Peyer's patch (tissue), 4 donors: ENCODE data around the gene NTNG2. TPM values are rescaled to one million over a fixed set of nuclear protein-coding genes. Genes with fewer than 3 reads are reported as not detected.
A peak's percentile ranks its signal among the peaks of the same experiment; 100 is the strongest.

Experiments
- DNase-seq, 3 donors: peaks; one replicate each; pipeline ENCODE4 v3.0.0-alpha.2; 2017 to 2019
- H3K27ac ChIP-seq, 4 donors: fragments of 200-600 bp; sonication (generic); one replicate each; pipeline ENCODE4 v1.5.1; 2016 to 2019
- H3K27me3 ChIP-seq, 2 donors: fragments of 200-600 bp; sonication (generic); one replicate each; pipeline ENCODE4 v1.5.1; 2019
- H3K36me3 ChIP-seq, 3 donors: fragments of 200-600 bp; sonication (generic); one replicate each; pipeline ENCODE4 v1.5.1; 2016 to 2019
- H3K4me1 ChIP-seq, 4 donors: fragments of 200-600 bp; sonication (generic); one replicate each; pipeline ENCODE4 v1.5.1; 2016 to 2019
- H3K4me3 ChIP-seq, 4 donors: fragments of 200-600 bp; sonication (generic); 1 replicate in 3 of 4; 2 replicates in 1 of 4; pipeline ENCODE4 v1.5.1; 2016 to 2019; ENCODE audit warnings: mild to moderate bottlenecking in 1 of 4
- H3K9me3 ChIP-seq, 4 donors: fragments of 200-600 bp; sonication (generic); one replicate each; pipeline ENCODE4 v1.5.1; 2016 to 2019; ENCODE audit warnings: mild to moderate bottlenecking in 1 of 4
- POLR2A ChIP-seq, 2 donors: fragments of 450-650 bp; IDR thresholded peaks; one replicate each; pipeline ENCODE4 v1.5.1; 2017; ENCODE audit warnings: antibody characterized with exemption in 2 of 2, mild to moderate bottlenecking in 2 of 2, moderate library complexity in 2 of 2
- total RNA-seq, 4 donors: library from RNA; depleted of rRNA; stranded (reverse); fragments of >200 nt; gene quantifications; one replicate each; pipeline ENCODE4 v1.1.0, GENCODE V29; 2016
- TF ChIP-seq, protein P1 (sequence below), 6 experiments: fragments of 450-650 bp in 4 of 6; fragments of 200-600 bp in 2 of 6; sonication (generic) in 1 of 6; IDR thresholded peaks; one replicate each; pipeline ENCODE4 v1.5.1; 2017 to 2019; ENCODE audit warnings: antibody characterized with exemption in 6 of 6, mild to moderate bottlenecking in 3 of 6, moderate library complexity in 1 of 6

The NTNG2 gene
- total RNA-seq, 4 donors from 2014 or later = 0.18 to 9.1 (median 1.0) TPM

- Histone ChIP-seq H3K36me3 (no peaks in the 10 kb centered on the region), H3K9me3 (no peaks in the 10 kb centered on the region), H3K27me3 (no peaks in the 10 kb centered on the region), H3K27ac (peak overlapping the region; percentile 10 to 84 (median 32)), H3K4me3 (peak overlapping the region; percentile 44 to 93 (median 75)), H3K4me1 (peaks cover 0 to 21% (median 8%) of the 10 kb centered on the region in 4 donors)
- DNase-seq = peak in 2 of 3 donors; percentile 75 to 78
- TF ChIP-seq, protein P1, sequence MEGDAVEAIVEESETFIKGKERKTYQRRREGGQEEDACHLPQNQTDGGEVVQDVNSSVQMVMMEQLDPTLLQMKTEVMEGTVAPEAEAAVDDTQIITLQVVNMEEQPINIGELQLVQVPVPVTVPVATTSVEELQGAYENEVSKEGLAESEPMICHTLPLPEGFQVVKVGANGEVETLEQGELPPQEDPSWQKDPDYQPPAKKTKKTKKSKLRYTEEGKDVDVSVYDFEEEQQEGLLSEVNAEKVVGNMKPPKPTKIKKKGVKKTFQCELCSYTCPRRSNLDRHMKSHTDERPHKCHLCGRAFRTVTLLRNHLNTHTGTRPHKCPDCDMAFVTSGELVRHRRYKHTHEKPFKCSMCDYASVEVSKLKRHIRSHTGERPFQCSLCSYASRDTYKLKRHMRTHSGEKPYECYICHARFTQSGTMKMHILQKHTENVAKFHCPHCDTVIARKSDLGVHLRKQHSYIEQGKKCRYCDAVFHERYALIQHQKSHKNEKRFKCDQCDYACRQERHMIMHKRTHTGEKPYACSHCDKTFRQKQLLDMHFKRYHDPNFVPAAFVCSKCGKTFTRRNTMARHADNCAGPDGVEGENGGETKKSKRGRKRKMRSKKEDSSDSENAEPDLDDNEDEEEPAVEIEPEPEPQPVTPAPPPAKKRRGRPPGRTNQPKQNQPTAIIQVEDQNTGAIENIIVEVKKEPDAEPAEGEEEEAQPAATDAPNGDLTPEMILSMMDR (IDR thresholded peaks at IDR 0.05) = no peak
- no peak for TF ChIP-seq POLR2A (IDR thresholded peaks at IDR 0.05)
These were observed 80.2 kb downstream of the NTNG2 start for GRCh38 chr9:132241840-132242620.

DNA sequence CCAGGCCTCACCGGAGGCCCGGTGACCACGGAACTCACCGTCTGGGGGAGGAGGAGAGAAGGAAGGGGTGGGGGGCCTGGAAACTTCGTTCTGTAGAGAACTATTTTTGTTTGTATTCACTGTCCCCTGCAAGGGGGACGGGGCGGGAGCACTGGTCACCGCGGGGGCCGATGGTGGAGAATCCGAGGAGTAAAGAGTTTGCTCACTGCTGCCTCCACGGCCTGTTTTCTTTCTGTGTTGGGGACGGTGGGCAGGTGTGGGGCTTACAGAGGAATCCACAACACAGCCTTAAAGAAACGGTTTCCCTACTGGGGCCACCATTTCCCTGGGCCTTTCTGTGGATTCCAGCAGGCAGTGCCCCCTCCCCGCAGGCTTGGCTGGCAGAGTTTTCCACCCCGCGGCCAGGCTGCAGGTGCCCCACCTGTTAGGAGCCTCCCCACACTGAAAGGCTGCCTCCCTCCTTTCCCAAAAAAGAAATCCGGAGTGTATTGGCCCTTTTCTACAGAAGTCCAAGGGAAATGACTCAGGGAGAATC lies 80.8 kb downstream of the NTNG2 start:
- Histone ChIP-seq H3K4me1 (peaks cover 0 to 21% (median 8%) of the 10 kb centered on the region in 4 donors), H3K4me3 (peak overlapping the region; percentile 44 to 93 (median 75)), H3K27me3 (no peaks in the 10 kb centered on the region), H3K36me3 (no peaks in the 10 kb centered on the region), H3K9me3 (no peaks in the 10 kb centered on the region), H3K27ac (peak overlapping the region in 2 of 4 donors; percentile 30 to 84)
- DNase-seq = peak in 1 of 3 donors; percentile 33
- TF ChIP-seq POLR2A (IDR thresholded peaks at IDR 0.05) = no peak
- TF ChIP-seq, protein P1 (IDR thresholded peaks at IDR 0.05) = no peak

- Histone ChIP-seq H3K9me3 (no peaks in the 10 kb centered on the region), H3K27me3 (no peaks in the 10 kb centered on the region), H3K36me3 (no peaks in the 10 kb centered on the region), H3K4me1 (peaks cover 0 to 21% (median 8%) of the 10 kb centered on the region in 4 donors), H3K27ac (no peak overlapping the region), H3K4me3 (no peak overlapping the region)
- no peak for DNase-seq
- TF ChIP-seq, protein P1 (IDR thresholded peaks at IDR 0.05) = no peak
- no peak for TF ChIP-seq POLR2A (IDR thresholded peaks at IDR 0.05)
These were observed 81.6 kb downstream of the NTNG2 start for GRCh38 chr9:132243156-132244074.

GRCh38 chr9:132244582-132245455 lies 83.0 kb downstream of the NTNG2 start:
- H3K36me3 ChIP-seq = no peaks in the 10 kb centered on the region
- H3K4me1 ChIP-seq = peaks cover 0 to 21% (median 8%) of the 10 kb centered on the region in 4 donors
- no peak overlapping the region for H3K4me3 ChIP-seq
- no peaks in the 10 kb centered on the region for H3K9me3 ChIP-seq
- H3K27me3 ChIP-seq = no peaks in the 10 kb centered on the region
- TF ChIP-seq POLR2A (IDR thresholded peaks at IDR 0.05) = no peak
- TF ChIP-seq, protein P1 (IDR thresholded peaks at IDR 0.05) = no peak
- no peak overlapping the region for H3K27ac ChIP-seq
- DNase-seq = no peak

DNA sequence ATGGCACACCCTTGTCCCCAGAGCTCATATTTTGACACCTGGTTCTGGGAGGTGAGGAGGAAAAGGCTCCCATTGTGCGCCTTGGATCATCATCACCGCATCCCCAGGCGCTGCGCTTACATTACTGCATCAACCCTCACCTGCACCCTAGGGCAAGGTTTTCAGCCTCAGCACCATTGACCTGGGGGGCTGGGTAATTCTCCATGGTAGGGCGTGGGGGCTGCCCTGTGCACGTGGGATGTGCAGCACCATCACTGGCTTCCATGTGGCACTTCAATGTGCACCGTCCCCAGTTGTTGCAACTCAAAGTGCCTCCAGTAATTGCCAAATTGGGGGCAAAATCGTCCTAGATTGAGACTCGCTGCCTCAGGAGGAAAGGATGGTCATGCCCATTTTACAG lies 83.6 kb downstream of the NTNG2 start:
- DNase-seq = no peak
- Histone ChIP-seq H3K9me3 (no peaks in the 10 kb centered on the region), H3K36me3 (no peaks in the 10 kb centered on the region)

More for the DNA sequence above, 83.6 kb downstream of the NTNG2 start:
- Histone ChIP-seq H3K4me3 (no peak overlapping the region), H3K27me3 (no peaks in the 10 kb centered on the region), H3K4me1 (peaks cover 0 to 18% (median 7%) of the 10 kb centered on the region in 4 donors), H3K27ac (no peak overlapping the region)
- TF ChIP-seq, protein P1 (IDR thresholded peaks at IDR 0.05) = no peak
- TF ChIP-seq POLR2A (IDR thresholded peaks at IDR 0.05) = no peak
